ENCODE measurements around the gene SFXN3.

SFXN3 gene

GRCh38 chr10:101013365-101013825 lies 17.6 kb upstream of the SFXN3 start:
- no peaks in the 10 kb centered on the region for H3F3A ChIP-seq (ENCODE audit: insufficient read depth, low read length)
- peaks cover 31% of the 10 kb centered on the region for H3K27me3 ChIP-seq (replicated peaks; ENCODE audit: insufficient read depth, low read length)
- H3K36me3 ChIP-seq (replicated peaks; ENCODE audit: insufficient read depth, low read length), result no peaks in the 10 kb centered on the region
- no peak for TF ChIP-seq EZH2 (optimal IDR thresholded peaks at IDR 0.05; ENCODE audit: low read depth, low read length)
- TF ChIP-seq EZH2phosphoT487 (IDR thresholded peaks at IDR 0.05; ENCODE audit: low read length), result no peak
- no peak for TF ChIP-seq CTCF (IDR thresholded peaks at IDR 0.05; ENCODE audit: low read length)
- H3K9ac ChIP-seq (ENCODE audit: low read length), result no peak overlapping the region
- no peak for DNase-seq
- H4K20me1 ChIP-seq (ENCODE audit: insufficient read depth, low read length), result no peaks in the 10 kb centered on the region
- no peak overlapping the region for H3K4me3 ChIP-seq (ENCODE audit: low read length)
- no peaks in the 10 kb centered on the region for H3K9me3 ChIP-seq (replicated peaks; ENCODE audit: insufficient read depth, low read length)
- peak overlapping the region; percentile 54; the same call in 1 of the 2 replicates for H3K4me2 ChIP-seq (ENCODE audit: low read depth, low read length)
- H3K27ac ChIP-seq (ENCODE audit: low read length), result no peak overlapping the region
- peak overlapping the region; percentile 38; the same call in 1 of the 2 replicates for H2AFZ ChIP-seq (ENCODE audit: low read length)
- peaks cover 9% of the 10 kb centered on the region; the same call in 1 of the 2 replicates for H3K4me1 ChIP-seq (ENCODE audit: low read length)
- no peaks in the 10 kb centered on the region for H3K79me2 ChIP-seq (ENCODE audit: low read length)
- no peaks in the 10 kb centered on the region for H3K9me2 ChIP-seq (replicated peaks; ENCODE audit: insufficient read depth, low read length)

GRCh38 chr10:101014230-101014884 lies 16.7 kb upstream of the SFXN3 start:
- Histone ChIP-seq H3K9ac (ENCODE audit: low read length) (no peak overlapping the region), H3K4me2 (ENCODE audit: low read depth, low read length) (peak overlapping the region; percentile 3; the same call in 1 of the 2 replicates), H3K9me2 (replicated peaks; ENCODE audit: insufficient read depth, low read length) (no peaks in the 10 kb centered on the region), H3K27me3 (replicated peaks; ENCODE audit: insufficient read depth, low read length) (peaks cover 36% of the 10 kb centered on the region), H2AFZ (ENCODE audit: low read length) (no peak overlapping the region), H3K36me3 (replicated peaks; ENCODE audit: insufficient read depth, low read length) (no peaks in the 10 kb centered on the region), H3K4me3 (ENCODE audit: low read length) (no peak overlapping the region), H3K27ac (ENCODE audit: low read length) (no peak overlapping the region), H3K4me1 (ENCODE audit: low read length) (peaks cover 9% of the 10 kb centered on the region; the same call in 1 of the 2 replicates), H3F3A (ENCODE audit: insufficient read depth, low read length) (no peaks in the 10 kb centered on the region), H3K79me2 (ENCODE audit: low read length) (no peaks in the 10 kb centered on the region), H3K9me3 (replicated peaks; ENCODE audit: insufficient read depth, low read length) (no peaks in the 10 kb centered on the region), H4K20me1 (ENCODE audit: insufficient read depth, low read length) (no peaks in the 10 kb centered on the region)
- TF ChIP-seq EZH2phosphoT487 (IDR thresholded peaks at IDR 0.05; ENCODE audit: low read length), result no peak
- peak; percentile 89 for TF ChIP-seq CTCF (IDR thresholded peaks at IDR 0.05; ENCODE audit: low read length)
- DNase-seq, result peak; percentile 62

- H3K36me3 ChIP-seq (replicated peaks; ENCODE audit: insufficient read depth, low read length), result no peaks in the 10 kb centered on the region
- no peak overlapping the region for H3K4me3 ChIP-seq (ENCODE audit: low read length)
- DNase-seq, result no peak
- H4K20me1 ChIP-seq (ENCODE audit: insufficient read depth, low read length), result no peaks in the 10 kb centered on the region
- no peaks in the 10 kb centered on the region for H3K79me2 ChIP-seq (ENCODE audit: low read length)
- no peaks in the 10 kb centered on the region for H3K9me2 ChIP-seq (replicated peaks; ENCODE audit: insufficient read depth, low read length)
- TF ChIP-seq EZH2phosphoT487 (IDR thresholded peaks at IDR 0.05; ENCODE audit: low read length) (no peak), EZH2 (optimal IDR thresholded peaks at IDR 0.05; ENCODE audit: low read depth, low read length) (no peak), CTCF (IDR thresholded peaks at IDR 0.05; ENCODE audit: low read length) (no peak)
- H3K27me3 ChIP-seq (replicated peaks; ENCODE audit: insufficient read depth, low read length), result peaks cover 36% of the 10 kb centered on the region
- H3K9ac ChIP-seq (ENCODE audit: low read length), result no peak overlapping the region
- H3K27ac ChIP-seq (ENCODE audit: low read length), result no peak overlapping the region
- no peaks in the 10 kb centered on the region for H3F3A ChIP-seq (ENCODE audit: insufficient read depth, low read length)
- H3K4me1 ChIP-seq (ENCODE audit: low read length), result peaks cover 9% of the 10 kb centered on the region; the same call in 1 of the 2 replicates
- H2AFZ ChIP-seq (ENCODE audit: low read length), result no peak overlapping the region
- no peaks in the 10 kb centered on the region for H3K9me3 ChIP-seq (replicated peaks; ENCODE audit: insufficient read depth, low read length)
- no peak overlapping the region for H3K4me2 ChIP-seq (ENCODE audit: low read depth, low read length)
Measured at GRCh38 chr10:101014966-101015581, 16.0 kb upstream of the SFXN3 start.
